H9 (cell line): ENCODE measurements around the gene APOB. TPM values are rescaled to one million over a fixed set of nuclear protein-coding genes. Genes with fewer than 3 reads are reported as not detected.

Source experiments
- DNase-seq: peaks from one replicate; pipeline ENCODE4 v3.0.0-alpha.2; 2017
- H2AFZ ChIP-seq: one replicate; pipeline ENCODE4 v1.6.1; 2013; ENCODE audit warnings: mild to moderate bottlenecking, low read length, control low read depth, moderate library complexity
- H2AK5ac ChIP-seq: 2 replicates; pipeline ENCODE4 v1.6.1; 2013; ENCODE audit warnings: low read length, control low read depth, mixed read lengths; ENCODE audit not compliant: insufficient read length
- H2BK120ac ChIP-seq: one replicate; pipeline ENCODE4 v1.6.1; 2013; ENCODE audit warnings: low read depth, mild to moderate bottlenecking, low read length, control low read depth, inconsistent platforms; ENCODE audit not compliant: poor library complexity, severe bottlenecking
- H2BK12ac ChIP-seq: 2 replicates; pipeline ENCODE4 v1.6.1; 2013; ENCODE audit warnings: low read length, control low read depth, mixed read lengths, low read depth; ENCODE audit not compliant: insufficient read length
- H2BK15ac ChIP-seq: 2 replicates; pipeline ENCODE4 v1.6.1; 2013; ENCODE audit warnings: low read depth, low read length, control low read depth
- H2BK20ac ChIP-seq: one replicate; pipeline ENCODE4 v1.6.1; 2013; ENCODE audit warnings: low read depth, mild to moderate bottlenecking, low read length, control low read depth, inconsistent platforms; ENCODE audit not compliant: poor library complexity, severe bottlenecking
- H2BK5ac ChIP-seq: 2 replicates; pipeline ENCODE4 v1.6.1; 2013; ENCODE audit warnings: low read length, control low read depth, mixed read lengths; ENCODE audit not compliant: insufficient read length
- H3K14ac ChIP-seq: 2 replicates; pipeline ENCODE4 v1.6.1; 2013; ENCODE audit warnings: low read length, control low read depth; ENCODE audit not compliant: insufficient read depth
- H3K18ac ChIP-seq: 2 replicates; pipeline ENCODE4 v1.6.1; 2013; ENCODE audit warnings: low read depth, mild to moderate bottlenecking, mixed read lengths, low read length, control low read depth; ENCODE audit not compliant: insufficient read length
- H3K23ac ChIP-seq: 2 replicates; pipeline ENCODE4 v1.6.1; 2013; ENCODE audit warnings: low read length, control low read depth, mixed read lengths, low read depth; ENCODE audit not compliant: insufficient read length
- H3K23me2 ChIP-seq: 2 replicates; pipeline ENCODE4 v1.6.1; 2013; ENCODE audit warnings: low read depth, mild to moderate bottlenecking, mixed read lengths, low read length, control low read depth; ENCODE audit not compliant: insufficient read length, poor library complexity, severe bottlenecking
- H3K27ac ChIP-seq: 2 replicates; pipeline ENCODE4 v1.5.1; 2013; ENCODE audit warnings: low read length, control low read depth, mixed read lengths, low read depth; ENCODE audit not compliant: insufficient read length
- H3K27me3 ChIP-seq: 2 replicates; pipeline ENCODE4 v1.6.1; 2013; ENCODE audit warnings: low read length, control low read depth, inconsistent platforms; ENCODE audit not compliant: insufficient read depth
- H3K4ac ChIP-seq: 2 replicates; pipeline ENCODE4 v1.6.1; 2013; ENCODE audit warnings: low read depth, mild to moderate bottlenecking, control low read depth, inconsistent platforms, low read length, moderate library complexity
- H3K4me1 ChIP-seq: 2 replicates; pipeline ENCODE4 v1.6.1; 2013; ENCODE audit warnings: low read length, control low read depth, inconsistent platforms; ENCODE audit not compliant: insufficient read depth
- H3K4me2 ChIP-seq: 2 replicates; pipeline ENCODE4 v1.6.1; 2013; ENCODE audit warnings: low read length, control low read depth, mixed read lengths; ENCODE audit not compliant: insufficient read length, insufficient read depth
- H3K56ac ChIP-seq: 2 replicates; pipeline ENCODE4 v1.6.1; 2013; ENCODE audit warnings: low read depth, mild to moderate bottlenecking, mixed read lengths, low read length, control low read depth; ENCODE audit not compliant: insufficient read length
- H3K79me1 ChIP-seq: 2 replicates; pipeline ENCODE4 v1.6.1; 2013; ENCODE audit warnings: low read depth, mild to moderate bottlenecking, moderate library complexity, low read length, control low read depth, inconsistent platforms; ENCODE audit not compliant: insufficient read depth, poor library complexity, severe bottlenecking
- H3K79me2 ChIP-seq: 2 replicates; pipeline ENCODE4 v1.6.1; 2013; ENCODE audit warnings: low read length, control low read depth, inconsistent platforms; ENCODE audit not compliant: insufficient read depth
- H3K9ac ChIP-seq: 2 replicates; pipeline ENCODE4 v1.6.1; 2013; ENCODE audit warnings: low read length, control low read depth, mixed read lengths; ENCODE audit not compliant: insufficient read length; ENCODE audit errors: extremely low read depth
- H3K9me3 ChIP-seq: one replicate; pipeline ENCODE4 v1.6.1; 2013; ENCODE audit warnings: low read depth, low read length, inconsistent platforms; ENCODE audit not compliant: control insufficient read depth
- H3T11ph ChIP-seq: one replicate; pipeline ENCODE4 v1.6.1; 2013; ENCODE audit warnings: mild to moderate bottlenecking, low read length, control low read depth, inconsistent platforms
- H4K20me1 ChIP-seq: one replicate; pipeline ENCODE4 v1.6.1; 2013; ENCODE audit not compliant: control insufficient read depth, insufficient read length, insufficient read depth
- H4K5ac ChIP-seq: 2 replicates; pipeline ENCODE4 v1.6.1; 2013; ENCODE audit warnings: low read depth, mild to moderate bottlenecking, mixed read lengths, low read length, control low read depth; ENCODE audit not compliant: insufficient read length
- H4K8ac ChIP-seq: replicated peaks from 2 replicates; pipeline ENCODE4 v1.6.1; 2013; ENCODE audit warnings: low read length, control low read depth, mixed read lengths, low read depth; ENCODE audit not compliant: insufficient read length
- H4K91ac ChIP-seq: 2 replicates; pipeline ENCODE4 v1.6.1; 2013; ENCODE audit warnings: low read depth, mild to moderate bottlenecking, moderate library complexity, mixed read lengths, low read length, control low read depth; ENCODE audit not compliant: insufficient read length
- H3K27ac Mint-ChIP-seq, 3 experiments: 2 replicates in 2 of 3; 3 replicates in 1 of 3; pipeline ENCODE4 v1.8.0; 2020 to 2021; ENCODE audit warnings: mixed read lengths in 3 of 3, mild to moderate bottlenecking in 1 of 3, moderate library complexity in 1 of 3
- H3K27me3 Mint-ChIP-seq: 2 replicates; pipeline ENCODE4 v1.8.0; 2021; ENCODE audit warnings: low read depth, mild to moderate bottlenecking, moderate library complexity, mixed read lengths
- H3K36me3 Mint-ChIP-seq, 3 experiments: 2 replicates in 2 of 3; 3 replicates in 1 of 3; pipeline ENCODE4 v1.8.0; 2020 to 2021; ENCODE audit warnings: low read depth in 3 of 3, mixed read lengths in 3 of 3; ENCODE audit not compliant: insufficient read depth in 1 of 3
- H3K4me1 Mint-ChIP-seq, 2 experiments: 2 replicates each; pipeline ENCODE4 v1.8.0; 2020; ENCODE audit warnings: mixed read lengths in 2 of 2
- H3K4me3 Mint-ChIP-seq, 2 experiments: 2 replicates in 1 of 2; 3 replicates in 1 of 2; pipeline ENCODE4 v1.8.0; 2020 to 2021; ENCODE audit warnings: mild to moderate bottlenecking in 2 of 2, mixed read lengths in 2 of 2, moderate library complexity in 1 of 2
- H3K9me3 Mint-ChIP-seq, 2 experiments: 2 replicates in 1 of 2; 3 replicates in 1 of 2; pipeline ENCODE4 v1.8.0; 2020; ENCODE audit warnings: mild to moderate bottlenecking in 2 of 2, mixed read lengths in 2 of 2, moderate library complexity in 1 of 2
- WGBS: extraction: QIAGEN DNeasy Blood & Tissue Kit; methylation state at CpG from one replicate; pipeline ENCODE4 v1.1.7; 2013; ENCODE audit warnings: missing lambda C conversion rate, low lambda C conversion rate, mixed read lengths; ENCODE audit not compliant: insufficient read length; ENCODE audit errors: extremely low coverage; 5-methylcytosine and 5-hydroxymethylcytosine counted together
- total RNA-seq: library from RNA; stranded (reverse); gene quantifications from 2 replicates; pipeline ENCODE4 v1.2.1, GENCODE V29; 2021
- TF ChIP-seq, protein P1 (sequence below): fragments of 200-600 bp; sonication (generic); conservative IDR thresholded peaks from 3 replicates; pipeline ENCODE4 v1.8.0; 2021; ENCODE audit warnings: antibody characterized with exemption, mild to moderate bottlenecking

The APOB gene
- total RNA-seq, 1 experiment from 2014 or later, result 0.26 TPM

DNA sequence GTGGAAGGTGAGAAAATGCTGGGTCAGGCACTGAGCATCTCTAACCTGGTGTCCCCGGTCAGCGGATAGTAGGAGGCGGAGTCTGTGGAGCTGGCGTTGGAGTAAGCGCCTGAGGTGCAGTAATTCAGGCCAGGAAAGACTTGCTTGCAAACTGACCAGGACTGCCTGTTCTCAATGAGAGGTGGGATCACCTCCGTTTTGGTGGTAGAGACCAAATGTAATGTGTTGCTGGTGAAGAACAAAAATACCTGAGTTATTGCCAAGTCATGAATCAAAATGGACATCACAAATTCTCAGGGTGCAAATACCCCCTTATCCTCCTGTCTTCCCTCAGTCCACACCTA lies 24.2 kb downstream of the APOB start:
- no peaks in the 10 kb centered on the region for H3K4me1 ChIP-seq
- no peak overlapping the region for H2BK120ac ChIP-seq
- Mint-ChIP-seq H3K4me1 (no peaks in the 10 kb centered on the region), H3K4me3 (no peak overlapping the region), H3K27ac (no peak overlapping the region), H3K9me3 (no peaks in the 10 kb centered on the region; a peak in 1 of 5 replicates), H3K36me3 (no peaks in the 10 kb centered on the region; a peak in 1 of 7 replicates), H3K27me3 (peaks cover 4% of the 10 kb centered on the region; the same call in 1 of the 2 replicates)
- H3K4me2 ChIP-seq, result no peak overlapping the region
- no peak overlapping the region for H2AK5ac ChIP-seq
- H3K14ac ChIP-seq, result no peak overlapping the region
- H2AFZ ChIP-seq, result no peak overlapping the region
- no peak overlapping the region for H3K18ac ChIP-seq
- H3K4ac ChIP-seq, result no peak overlapping the region
- WGBS, result no CpG with 5 or more reads among the region's 6 CpGs
- H4K8ac ChIP-seq, result no peak overlapping the region
- no peaks in the 10 kb centered on the region for H3K9me3 ChIP-seq
- H4K91ac ChIP-seq, result no peak overlapping the region
- no peak overlapping the region for H3K56ac ChIP-seq
- TF ChIP-seq, protein P1, sequence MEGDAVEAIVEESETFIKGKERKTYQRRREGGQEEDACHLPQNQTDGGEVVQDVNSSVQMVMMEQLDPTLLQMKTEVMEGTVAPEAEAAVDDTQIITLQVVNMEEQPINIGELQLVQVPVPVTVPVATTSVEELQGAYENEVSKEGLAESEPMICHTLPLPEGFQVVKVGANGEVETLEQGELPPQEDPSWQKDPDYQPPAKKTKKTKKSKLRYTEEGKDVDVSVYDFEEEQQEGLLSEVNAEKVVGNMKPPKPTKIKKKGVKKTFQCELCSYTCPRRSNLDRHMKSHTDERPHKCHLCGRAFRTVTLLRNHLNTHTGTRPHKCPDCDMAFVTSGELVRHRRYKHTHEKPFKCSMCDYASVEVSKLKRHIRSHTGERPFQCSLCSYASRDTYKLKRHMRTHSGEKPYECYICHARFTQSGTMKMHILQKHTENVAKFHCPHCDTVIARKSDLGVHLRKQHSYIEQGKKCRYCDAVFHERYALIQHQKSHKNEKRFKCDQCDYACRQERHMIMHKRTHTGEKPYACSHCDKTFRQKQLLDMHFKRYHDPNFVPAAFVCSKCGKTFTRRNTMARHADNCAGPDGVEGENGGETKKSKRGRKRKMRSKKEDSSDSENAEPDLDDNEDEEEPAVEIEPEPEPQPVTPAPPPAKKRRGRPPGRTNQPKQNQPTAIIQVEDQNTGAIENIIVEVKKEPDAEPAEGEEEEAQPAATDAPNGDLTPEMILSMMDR, result no peak
- H3K27ac ChIP-seq, result no peak overlapping the region
- no peak overlapping the region for H2BK5ac ChIP-seq
- H4K5ac ChIP-seq, result no peak overlapping the region
- DNase-seq, result no peak
- H4K20me1 ChIP-seq, result no peaks in the 10 kb centered on the region
- H3K23ac ChIP-seq, result no peak overlapping the region
- no peaks in the 10 kb centered on the region for H3K79me1 ChIP-seq
- no peak overlapping the region for H3K9ac ChIP-seq
- no peak overlapping the region for H2BK12ac ChIP-seq
- no peaks in the 10 kb centered on the region for H3K23me2 ChIP-seq
- no peaks in the 10 kb centered on the region for H3K79me2 ChIP-seq
- no peaks in the 10 kb centered on the region for H3K27me3 ChIP-seq
- no peak overlapping the region for H2BK15ac ChIP-seq
- H3T11ph ChIP-seq, result no peak overlapping the region
- H2BK20ac ChIP-seq, result no peak overlapping the region
